AG04450 (cell line): Measurements from ENCODE around the gene EZR. TPM values are rescaled to one million over a fixed set of nuclear protein-coding genes. Genes with fewer than 3 reads are reported as not detected.
A peak's percentile ranks its signal among the peaks of the same experiment; 100 is the strongest.

Experiments
- CTCF ChIA-PET: fragments of 300-600, 350-600 bp; formaldehyde crosslinking; extraction: SDS; loops from one replicate; lab custom pipeline; 2022; ENCODE audit warnings: antibody characterized with exemption, inconsistent platforms; lab: Charles Lee
- POLR2A ChIA-PET: fragments of 350-600 bp; formaldehyde crosslinking; extraction: SDS; loops from one replicate; lab custom pipeline; 2021; ENCODE audit warnings: antibody characterized with exemption, inconsistent platforms; lab: Yijun Ruan, JAX
- DNase-seq: peaks from one replicate; pipeline ENCODE4 v3.0.0-alpha.2; 2011; ENCODE audit warnings: low read depth, low spot score
- H3K27ac ChIP-seq: one replicate; pipeline ENCODE4 v1.5.1; 2012; ENCODE audit warnings: low read depth, low read length, control low read depth
- H3K27me3 ChIP-seq: one replicate; pipeline ENCODE4 v1.6.0; 2012; ENCODE audit warnings: low read length; ENCODE audit not compliant: control insufficient read depth, insufficient read depth
- H3K4me3 ChIP-seq: 2 replicates; pipeline ENCODE4 v1.5.1; 2011; ENCODE audit warnings: mild to moderate bottlenecking, low read depth, low read length, control low read depth
- H3K9me3 ChIP-seq: 2 replicates; pipeline ENCODE4 v1.5.1; 2012; ENCODE audit warnings: low read length; ENCODE audit not compliant: control insufficient read depth, insufficient read depth
- CTCF ChIP-seq: IDR thresholded peaks from 2 replicates; pipeline ENCODE4 v1.5.1; 2011; ENCODE audit warnings: low read depth, low read length, control low read depth, inconsistent platforms
- polyA plus RNA-seq: library from polyadenylated mRNA; depleted of rRNA; stranded (reverse); fragments of >200 nt; gene quantifications from 2 replicates; pipeline ENCODE4 v1.2.3, GENCODE V29; 2011

EZR gene
- polyA plus RNA-seq, 1 experiment, result 61.2 TPM

GRCh38 chr6:158752613-158753012 is 66.6 kb downstream of the EZR start:
- CTCF ChIA-PET, result interaction anchor here (0.6 to 0.7 kb wide), 3 partner anchors 22 to 230 kb away, joined by 3 to 6 read pairs (median 3); no protein-coding TSS in a partner anchor
- POLR2A ChIA-PET, result no interaction called here
- H3K9me3 ChIP-seq, result no peaks in the 10 kb centered on the region
- 0 out of 2 replicates have a peak, but pooled peaks have one; percentile 20 for TF ChIP-seq CTCF
- H3K27ac ChIP-seq, result no peak overlapping the region
- DNase-seq, result no peak
- H3K4me3 ChIP-seq, result no peak overlapping the region
- H3K27me3 ChIP-seq, result no peaks in the 10 kb centered on the region

DNA sequence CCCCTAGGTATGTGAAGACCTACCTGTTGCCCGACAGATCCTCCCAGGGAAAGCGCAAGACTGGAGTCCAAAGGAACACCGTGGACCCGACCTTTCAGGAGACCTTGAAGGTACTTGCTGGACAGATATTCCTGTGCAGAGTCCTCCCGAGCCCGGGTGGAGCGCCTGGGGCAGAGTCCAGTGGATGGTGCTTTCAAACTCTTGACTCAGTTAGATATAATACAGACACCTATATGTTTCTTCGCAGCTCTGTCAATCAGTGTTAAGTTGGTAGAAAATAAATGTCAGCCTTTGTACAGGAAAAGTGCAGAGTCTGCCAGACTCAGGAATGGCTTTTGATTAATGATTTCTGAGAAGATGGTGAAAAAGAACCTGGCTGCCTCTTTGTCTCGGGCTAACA is 67.2 kb downstream of the EZR start:
- H3K9me3 ChIP-seq, result no peaks in the 10 kb centered on the region
- H3K27me3 ChIP-seq, result no peaks in the 10 kb centered on the region
- ChIA-PET POLR2A (no interaction called here), CTCF (no interaction called here)
- DNase-seq, result no peak
- H3K4me3 ChIP-seq, result no peak overlapping the region
- no peak overlapping the region for H3K27ac ChIP-seq
- no peak for TF ChIP-seq CTCF

GRCh38 chr6:158751224-158751623 is 67.9 kb downstream of the EZR start:
- TF ChIP-seq CTCF, result no peak
- ChIA-PET POLR2A (no interaction called here), CTCF (interaction anchor here (0.6 kb wide), 1 partner anchor 202 kb away, joined by 5 read pairs; no protein-coding TSS in a partner anchor)
- no peak overlapping the region for H3K4me3 ChIP-seq
- H3K27me3 ChIP-seq, result no peaks in the 10 kb centered on the region
- no peak for DNase-seq
- H3K27ac ChIP-seq, result no peak overlapping the region
- H3K9me3 ChIP-seq, result no peaks in the 10 kb centered on the region

DNA sequence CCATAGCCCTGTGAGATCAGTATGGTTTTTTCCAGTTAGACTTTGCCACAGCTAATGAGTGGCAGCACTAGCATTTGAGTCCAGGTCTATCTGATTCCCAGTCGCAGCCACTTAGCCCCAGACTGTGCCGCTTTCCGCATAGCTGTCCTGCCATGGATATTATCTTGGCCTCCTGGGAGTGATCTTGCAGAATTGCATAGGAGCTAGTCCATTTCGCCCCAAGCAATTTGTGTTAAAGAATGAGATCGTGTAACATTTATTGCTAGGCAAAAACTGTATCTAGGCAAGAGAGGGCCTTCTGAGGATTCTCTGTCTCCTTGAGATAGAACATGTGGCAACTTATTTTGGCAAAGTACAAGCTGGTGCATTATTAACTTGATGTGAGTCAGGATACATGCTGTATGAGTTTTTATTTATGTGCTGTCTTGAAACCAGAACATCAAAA is 74.2 kb downstream of the EZR start:
- CTCF ChIA-PET, result interaction anchor here (0.6 kb wide), 1 partner anchor 298 kb away, joined by 4 read pairs; no protein-coding TSS in a partner anchor
- Histone ChIP-seq H3K27ac (no peak overlapping the region), H3K27me3 (no peaks in the 10 kb centered on the region), H3K9me3 (no peaks in the 10 kb centered on the region), H3K4me3 (no peak overlapping the region)
- no peak for TF ChIP-seq CTCF
- no peak for DNase-seq
- POLR2A ChIA-PET, result no interaction called here

DNA sequence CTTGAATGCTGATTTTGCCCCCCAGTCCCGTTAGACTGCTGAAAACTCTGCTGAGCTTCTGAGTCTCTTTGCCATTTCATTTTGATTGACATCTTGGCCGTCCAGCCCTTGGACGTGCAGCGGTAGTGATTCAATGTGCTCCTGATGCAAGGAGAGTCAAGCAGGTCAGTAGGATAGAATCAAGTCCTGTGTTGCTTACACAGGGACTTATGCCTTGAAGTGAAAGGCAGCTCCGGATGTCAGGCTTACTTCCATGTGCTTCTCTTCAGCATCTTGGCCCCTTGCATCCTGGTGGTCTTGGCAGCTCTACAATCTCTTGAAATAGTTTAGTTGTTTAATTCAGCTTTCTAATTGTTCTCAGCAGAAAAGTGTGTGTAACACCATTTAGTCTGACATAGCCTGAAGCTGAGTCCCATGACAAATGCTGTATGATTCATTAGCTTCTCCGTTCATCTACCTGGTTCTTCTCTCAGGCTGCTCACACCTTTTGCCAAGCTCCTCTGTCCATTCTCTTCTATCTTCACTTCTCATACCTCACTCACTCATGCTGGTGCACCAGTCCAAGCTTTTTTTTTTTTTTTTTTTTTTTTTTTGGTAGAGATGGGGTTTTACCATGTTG is 76.0 kb downstream of the EZR start:
- POLR2A ChIA-PET, result interaction anchor here (0.7 kb wide), 1 partner anchor 28 kb away, joined by 8 read pairs; no protein-coding TSS in a partner anchor
- no peak overlapping the region for H3K27ac ChIP-seq
- no peak for TF ChIP-seq CTCF
- H3K27me3 ChIP-seq, result no peaks in the 10 kb centered on the region
- no peak overlapping the region for H3K4me3 ChIP-seq
- no peak for DNase-seq
- peaks cover 3% of the 10 kb centered on the region for H3K9me3 ChIP-seq
- CTCF ChIA-PET, result interaction anchor here (0.7 kb wide), 1 partner anchor 24 kb away, joined by 4 read pairs; no protein-coding TSS in a partner anchor
